Measurements from ENCODE around the gene TTC3.
"Not testable (repeated sequence)": the region's sequence is repeated elsewhere in the genome, so short reads cannot be mapped to it uniquely, and the experiment has no call there.

The TTC3 gene

GRCh38 chr21:37139154-37139553 is 66.1 kb downstream of the TTC3 start:
- TF ChIP-seq, protein P1, sequence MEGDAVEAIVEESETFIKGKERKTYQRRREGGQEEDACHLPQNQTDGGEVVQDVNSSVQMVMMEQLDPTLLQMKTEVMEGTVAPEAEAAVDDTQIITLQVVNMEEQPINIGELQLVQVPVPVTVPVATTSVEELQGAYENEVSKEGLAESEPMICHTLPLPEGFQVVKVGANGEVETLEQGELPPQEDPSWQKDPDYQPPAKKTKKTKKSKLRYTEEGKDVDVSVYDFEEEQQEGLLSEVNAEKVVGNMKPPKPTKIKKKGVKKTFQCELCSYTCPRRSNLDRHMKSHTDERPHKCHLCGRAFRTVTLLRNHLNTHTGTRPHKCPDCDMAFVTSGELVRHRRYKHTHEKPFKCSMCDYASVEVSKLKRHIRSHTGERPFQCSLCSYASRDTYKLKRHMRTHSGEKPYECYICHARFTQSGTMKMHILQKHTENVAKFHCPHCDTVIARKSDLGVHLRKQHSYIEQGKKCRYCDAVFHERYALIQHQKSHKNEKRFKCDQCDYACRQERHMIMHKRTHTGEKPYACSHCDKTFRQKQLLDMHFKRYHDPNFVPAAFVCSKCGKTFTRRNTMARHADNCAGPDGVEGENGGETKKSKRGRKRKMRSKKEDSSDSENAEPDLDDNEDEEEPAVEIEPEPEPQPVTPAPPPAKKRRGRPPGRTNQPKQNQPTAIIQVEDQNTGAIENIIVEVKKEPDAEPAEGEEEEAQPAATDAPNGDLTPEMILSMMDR (IDR thresholded peaks at IDR 0.05; ENCODE audit: borderline replicate concordance, control extremely low read depth, extremely low read depth, insufficient read depth, missing control alignments), result no peak
- DNase-seq (ENCODE audit: low spot score), result no peak
- in situ Hi-C loops (cut with MboI; ENCODE audit: low sequenced_read_pairs, unreplicated experiment), result no loop called here

DNA sequence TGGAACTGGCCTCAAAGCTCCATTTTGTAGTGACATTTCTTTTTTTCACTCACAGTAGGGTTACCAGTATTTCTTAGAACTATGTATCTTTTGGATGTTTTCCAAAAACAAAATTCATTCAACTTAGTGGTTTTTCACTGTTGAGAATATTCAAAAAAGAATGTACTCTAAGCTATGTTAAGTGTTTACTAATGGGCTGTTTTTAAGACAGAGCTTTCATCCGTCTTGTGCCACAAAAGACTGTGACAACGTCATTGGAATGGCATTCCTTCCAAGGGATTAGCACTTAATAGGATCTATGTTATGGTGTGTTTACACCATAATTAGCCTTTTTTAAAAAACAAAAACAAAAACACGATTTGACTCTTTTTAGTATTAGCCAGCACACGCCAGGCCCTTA is 66.8 kb downstream of the TTC3 start:
- TF ChIP-seq, protein P1 (IDR thresholded peaks at IDR 0.05; ENCODE audit: borderline replicate concordance, control extremely low read depth, extremely low read depth, insufficient read depth, missing control alignments), result no peak
- in situ Hi-C loops (cut with MboI; ENCODE audit: low sequenced_read_pairs, unreplicated experiment), result no loop called here
- no peak for DNase-seq (ENCODE audit: low spot score)

GRCh38 chr21:37143392-37143791 is 70.3 kb downstream of the TTC3 start:
- in situ Hi-C loops (cut with MboI; ENCODE audit: low sequenced_read_pairs, unreplicated experiment); DNase-seq (ENCODE audit: low spot score): not testable (repeated sequence)

GRCh38 chr21:37145635-37146111 is 72.6 kb downstream of the TTC3 start:
- in situ Hi-C loops (cut with MboI; ENCODE audit: low sequenced_read_pairs, unreplicated experiment), result no loop called here
- DNase-seq (ENCODE audit: low spot score), result no peak
- TF ChIP-seq, protein P1 (IDR thresholded peaks at IDR 0.05; ENCODE audit: borderline replicate concordance, control extremely low read depth, extremely low read depth, insufficient read depth, missing control alignments), result no peak

DNA sequence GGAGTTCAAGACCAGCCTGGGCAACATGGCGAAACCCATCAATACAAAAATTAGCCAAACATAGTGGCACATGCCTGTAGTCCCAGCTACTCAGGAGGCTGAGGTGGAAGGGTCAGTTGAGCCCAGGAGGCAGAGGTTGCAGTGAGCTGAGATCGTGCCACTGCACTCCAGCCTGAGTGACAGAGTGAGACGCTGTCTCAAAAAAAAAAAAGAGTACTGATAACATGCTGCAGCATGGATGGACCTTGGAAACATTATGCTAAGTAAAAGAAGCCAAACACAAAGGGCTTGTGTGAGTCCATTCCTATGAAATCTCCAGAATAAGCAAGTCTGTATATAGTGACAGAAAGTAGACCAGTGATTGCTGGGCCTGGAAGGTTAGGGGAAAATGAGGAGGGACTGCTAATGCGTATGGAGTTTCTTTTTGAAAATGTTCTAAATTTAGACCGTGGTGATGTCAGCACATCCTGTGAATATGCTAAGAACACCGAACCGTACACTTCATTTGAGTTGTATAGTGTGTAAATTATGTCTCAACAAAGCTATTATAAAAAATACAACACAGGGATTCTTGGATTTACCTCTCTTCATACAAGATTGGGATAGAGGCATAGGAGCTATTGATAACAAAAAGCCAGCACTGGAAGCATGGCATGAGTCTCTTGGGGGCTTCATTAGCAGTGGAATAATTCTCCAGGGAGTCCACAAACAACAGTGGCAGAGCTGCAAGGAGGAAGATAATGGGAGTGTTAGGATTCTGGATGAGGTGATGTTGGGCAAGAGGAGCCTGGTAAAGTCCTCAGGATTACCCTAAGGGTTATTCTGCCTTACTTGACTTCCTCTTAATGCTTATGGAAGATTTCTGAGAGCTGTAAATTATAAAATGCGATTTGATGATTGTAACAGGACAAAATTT is 73.5 kb downstream of the TTC3 start:
- in situ Hi-C loops (cut with MboI; ENCODE audit: low sequenced_read_pairs, unreplicated experiment), result no loop called here
- TF ChIP-seq, protein P1 (IDR thresholded peaks at IDR 0.05; ENCODE audit: borderline replicate concordance, control extremely low read depth, extremely low read depth, insufficient read depth, missing control alignments), result no peak
- DNase-seq (ENCODE audit: low spot score), result no peak

- in situ Hi-C loops (cut with MboI; ENCODE audit: low sequenced_read_pairs, unreplicated experiment), result no loop called here
- no peak for DNase-seq (ENCODE audit: low spot score)
- TF ChIP-seq, protein P1 (IDR thresholded peaks at IDR 0.05; ENCODE audit: borderline replicate concordance, control extremely low read depth, extremely low read depth, insufficient read depth, missing control alignments), result no peak
Observed at GRCh38 chr21:37149411-37149810, 76.4 kb downstream of the TTC3 start.

DNA sequence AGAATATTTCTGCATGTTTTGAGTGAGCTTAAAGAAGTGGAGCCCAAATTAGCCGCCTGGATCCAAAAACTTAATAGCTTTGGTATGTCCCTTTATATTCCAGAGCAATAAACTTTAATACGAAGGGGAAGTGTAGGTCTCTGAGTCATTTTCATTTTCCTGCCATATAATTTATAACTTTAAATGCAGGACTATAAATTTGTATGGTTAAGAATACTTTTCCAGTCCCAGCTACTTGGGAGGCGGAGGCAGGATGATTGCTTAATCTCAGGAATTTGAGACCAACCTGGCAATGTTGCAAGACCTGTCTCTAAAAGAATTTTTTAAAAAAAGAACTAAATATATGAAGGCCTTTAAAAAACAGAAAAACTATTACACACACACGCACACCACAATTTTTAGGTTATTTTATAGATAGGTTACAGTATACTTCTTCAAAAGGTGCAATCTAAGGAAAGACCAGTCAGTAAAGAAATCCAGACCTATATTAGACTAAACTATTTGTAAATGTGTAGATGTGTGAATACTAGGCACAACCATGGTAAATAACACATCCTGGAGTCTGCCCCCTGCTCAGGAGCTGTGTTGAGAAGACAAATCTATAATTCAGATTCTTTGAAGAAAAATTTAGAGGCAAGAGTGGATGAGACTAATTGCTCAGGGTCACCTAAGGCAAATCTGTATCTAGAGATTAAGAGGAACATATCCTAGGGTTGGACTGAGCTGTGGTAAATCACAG is 80.3 kb downstream of the TTC3 start:
- TF ChIP-seq, protein P1 (IDR thresholded peaks at IDR 0.05; ENCODE audit: borderline replicate concordance, control extremely low read depth, extremely low read depth, insufficient read depth, missing control alignments), result no peak
- no peak for DNase-seq (ENCODE audit: low spot score)
- in situ Hi-C loops (cut with MboI; ENCODE audit: low sequenced_read_pairs, unreplicated experiment), result no loop called here
